ENCODE data around the gene CRIM1.
A peak's percentile ranks its signal among the peaks of the same experiment; 100 is the strongest.

CRIM1 gene

DNA sequence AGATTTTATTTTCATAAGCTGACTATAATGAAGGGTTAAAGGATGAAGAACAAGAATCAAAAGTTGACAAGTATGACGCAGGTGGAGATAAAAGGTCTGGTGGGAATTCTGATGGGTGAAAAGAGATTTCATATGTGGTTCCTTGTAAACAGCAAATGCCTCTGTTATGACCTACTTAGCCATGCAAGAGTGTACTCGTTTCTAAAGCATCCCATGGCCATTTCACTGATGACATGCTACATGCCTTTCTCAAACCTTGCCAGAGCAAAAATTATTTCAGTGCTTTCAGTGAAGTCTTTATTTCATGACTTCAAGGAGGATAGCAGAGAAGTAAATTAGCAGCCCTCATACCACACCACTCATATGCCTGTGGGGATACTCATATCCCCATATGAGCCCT is 170.6 kb downstream of the CRIM1 start:
- H3K9me3 Mint-ChIP-seq, result no peaks in the 10 kb centered on the region
- TF ChIP-seq, protein P1, sequence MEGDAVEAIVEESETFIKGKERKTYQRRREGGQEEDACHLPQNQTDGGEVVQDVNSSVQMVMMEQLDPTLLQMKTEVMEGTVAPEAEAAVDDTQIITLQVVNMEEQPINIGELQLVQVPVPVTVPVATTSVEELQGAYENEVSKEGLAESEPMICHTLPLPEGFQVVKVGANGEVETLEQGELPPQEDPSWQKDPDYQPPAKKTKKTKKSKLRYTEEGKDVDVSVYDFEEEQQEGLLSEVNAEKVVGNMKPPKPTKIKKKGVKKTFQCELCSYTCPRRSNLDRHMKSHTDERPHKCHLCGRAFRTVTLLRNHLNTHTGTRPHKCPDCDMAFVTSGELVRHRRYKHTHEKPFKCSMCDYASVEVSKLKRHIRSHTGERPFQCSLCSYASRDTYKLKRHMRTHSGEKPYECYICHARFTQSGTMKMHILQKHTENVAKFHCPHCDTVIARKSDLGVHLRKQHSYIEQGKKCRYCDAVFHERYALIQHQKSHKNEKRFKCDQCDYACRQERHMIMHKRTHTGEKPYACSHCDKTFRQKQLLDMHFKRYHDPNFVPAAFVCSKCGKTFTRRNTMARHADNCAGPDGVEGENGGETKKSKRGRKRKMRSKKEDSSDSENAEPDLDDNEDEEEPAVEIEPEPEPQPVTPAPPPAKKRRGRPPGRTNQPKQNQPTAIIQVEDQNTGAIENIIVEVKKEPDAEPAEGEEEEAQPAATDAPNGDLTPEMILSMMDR (IDR thresholded peaks at IDR 0.05; ENCODE audit: unreplicated experiment in 3 of 3), result no peak
- H3K36me3 Mint-ChIP-seq (ENCODE audit: low read depth), result peaks cover 39% of the 10 kb centered on the region
- H3K27ac Mint-ChIP-seq, result no peak overlapping the region
- no peak overlapping the region for H3K4me3 Mint-ChIP-seq
- peaks cover 15% of the 10 kb centered on the region for H3K4me1 Mint-ChIP-seq
- H3K27me3 Mint-ChIP-seq (ENCODE audit: low read depth), result no peaks in the 10 kb centered on the region

DNA sequence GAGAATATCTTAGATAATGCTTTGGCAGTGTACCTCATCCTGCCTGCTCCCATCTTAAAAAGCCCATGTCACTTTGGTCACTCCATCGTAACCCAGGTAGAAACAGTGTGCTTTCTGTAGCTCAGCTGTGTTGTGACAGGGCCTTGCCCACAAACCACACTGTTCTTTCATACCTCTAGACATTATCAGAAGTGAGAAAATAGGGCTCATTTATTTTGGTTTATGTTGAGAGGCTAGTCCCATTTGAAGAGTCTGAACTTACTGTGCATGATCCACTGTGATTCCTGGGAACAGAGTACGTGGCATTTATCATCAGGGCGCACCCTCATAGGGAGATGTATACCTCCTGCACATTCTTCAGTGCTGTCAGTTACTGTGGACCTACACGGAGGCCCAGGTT is 172.7 kb downstream of the CRIM1 start:
- no peaks in the 10 kb centered on the region for H3K9me3 Mint-ChIP-seq
- H3K27ac Mint-ChIP-seq, result no peak overlapping the region
- no peaks in the 10 kb centered on the region for H3K27me3 Mint-ChIP-seq (ENCODE audit: low read depth)
- H3K36me3 Mint-ChIP-seq (ENCODE audit: low read depth), result peaks cover 32% of the 10 kb centered on the region
- no peak overlapping the region for H3K4me3 Mint-ChIP-seq
- TF ChIP-seq, protein P1 (IDR thresholded peaks at IDR 0.05; ENCODE audit: unreplicated experiment in 3 of 3), result no peak
- H3K4me1 Mint-ChIP-seq, result peaks cover 16% of the 10 kb centered on the region

DNA sequence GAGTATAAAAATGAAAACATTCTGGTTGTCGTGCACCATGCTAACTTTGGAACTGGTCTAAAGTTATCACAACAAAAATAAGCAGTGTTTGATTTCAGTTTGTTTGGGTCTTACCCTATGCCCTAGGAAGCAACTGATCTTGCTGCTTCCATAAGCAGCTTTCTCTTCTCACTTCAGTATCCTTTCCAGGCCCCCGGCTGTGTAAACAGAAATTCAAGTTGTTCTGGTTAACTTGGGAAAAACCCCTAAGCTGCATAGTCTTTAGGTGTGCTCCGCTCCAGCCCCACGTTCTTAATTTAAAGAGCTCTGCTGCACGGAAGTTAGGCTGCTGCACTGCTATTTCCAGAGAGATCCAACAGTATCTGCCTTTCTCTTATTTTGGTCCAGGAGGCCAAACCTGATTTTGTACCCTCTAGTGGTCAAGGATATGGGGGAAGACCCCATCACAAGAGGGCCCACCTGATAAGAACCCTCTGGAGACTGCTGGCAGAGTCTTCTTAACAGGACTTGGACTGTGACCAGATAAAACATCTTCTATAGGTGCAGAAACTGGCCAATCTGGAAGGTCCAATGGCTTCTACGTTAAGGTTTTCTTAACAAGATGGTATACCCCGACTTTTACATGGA is 173.3 kb downstream of the CRIM1 start:
- TF ChIP-seq, protein P1 (IDR thresholded peaks at IDR 0.05; ENCODE audit: unreplicated experiment in 3 of 3), result no peak
- Mint-ChIP-seq H3K9me3 (no peaks in the 10 kb centered on the region), H3K4me3 (no peak overlapping the region), H3K27me3 (ENCODE audit: low read depth) (no peaks in the 10 kb centered on the region), H3K27ac (no peak overlapping the region), H3K4me1 (peaks cover 16% of the 10 kb centered on the region), H3K36me3 (ENCODE audit: low read depth) (peaks cover 26% of the 10 kb centered on the region)

DNA sequence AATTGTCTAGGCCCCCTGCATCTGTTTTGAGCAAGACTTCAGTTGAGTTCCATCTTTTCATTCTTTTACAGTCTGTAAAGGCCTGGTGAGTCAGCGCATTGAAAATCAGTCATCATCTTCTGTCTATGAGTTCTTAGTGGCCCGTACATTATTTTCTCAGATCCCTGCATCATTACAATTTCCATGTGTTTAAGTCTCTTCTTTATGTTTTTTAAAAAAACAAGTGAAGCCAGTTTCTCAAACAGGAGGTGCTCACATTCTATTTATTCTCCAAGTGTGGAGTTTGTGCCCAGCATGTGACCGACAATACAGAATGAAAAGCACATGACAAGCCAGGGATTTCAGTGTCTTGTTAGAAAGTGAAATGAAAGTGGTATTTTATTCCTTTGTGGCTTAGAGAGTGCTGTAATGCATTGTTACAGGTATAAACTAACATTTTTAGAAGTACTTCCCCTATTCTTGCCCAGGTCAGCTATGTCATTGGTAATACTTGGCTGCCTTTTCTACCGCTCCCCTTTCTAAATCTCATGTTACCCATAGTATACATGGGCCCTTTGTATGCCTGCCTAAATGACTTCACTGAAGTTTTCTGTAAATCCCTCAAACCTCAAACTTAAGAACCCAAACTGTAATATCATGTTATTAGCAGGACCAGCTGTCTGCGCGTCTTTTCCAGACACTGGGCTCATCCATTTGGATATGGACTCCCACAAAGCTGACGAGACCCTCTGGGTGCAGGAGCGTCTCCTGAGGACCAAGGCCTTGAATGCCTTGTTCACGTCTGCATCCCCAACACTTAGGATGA is 174.8 kb downstream of the CRIM1 start:
- TF ChIP-seq, protein P1 (IDR thresholded peaks at IDR 0.05; ENCODE audit: unreplicated experiment in 3 of 3), result no peak
- Mint-ChIP-seq H3K4me3 (no peak overlapping the region), H3K27me3 (ENCODE audit: low read depth) (no peaks in the 10 kb centered on the region), H3K27ac (peak overlapping the region; percentile 3 to 32 (median 17)), H3K36me3 (ENCODE audit: low read depth) (peaks cover 15% of the 10 kb centered on the region), H3K9me3 (no peaks in the 10 kb centered on the region), H3K4me1 (peaks cover 16% of the 10 kb centered on the region)

DNA sequence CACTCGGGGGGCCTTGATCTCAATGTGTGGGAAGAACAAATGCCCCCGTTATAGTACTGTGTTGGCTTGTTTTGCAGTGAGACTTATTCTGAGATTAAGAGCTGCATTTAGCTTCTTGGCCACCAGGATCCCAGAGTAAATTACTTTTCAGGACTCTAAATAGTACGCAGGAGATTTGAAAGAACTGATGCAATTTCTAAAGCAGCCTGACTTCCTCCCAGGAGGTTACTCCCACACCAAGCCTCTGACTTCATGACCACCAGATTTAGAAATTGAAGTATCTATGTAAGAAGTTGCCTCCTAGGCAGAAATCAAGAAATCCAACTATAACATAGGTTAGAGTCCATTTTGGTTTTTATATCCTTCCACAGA is 175.4 kb downstream of the CRIM1 start:
- peak overlapping the region; percentile 3 to 32 (median 17) for H3K27ac Mint-ChIP-seq
- H3K9me3 Mint-ChIP-seq, result no peaks in the 10 kb centered on the region
- H3K4me3 Mint-ChIP-seq, result no peak overlapping the region
- TF ChIP-seq, protein P1 (IDR thresholded peaks at IDR 0.05; ENCODE audit: unreplicated experiment in 3 of 3), result peak in 1 of 3 experiments; percentile 13
- peaks cover 15% of the 10 kb centered on the region for H3K36me3 Mint-ChIP-seq (ENCODE audit: low read depth)
- no peaks in the 10 kb centered on the region for H3K27me3 Mint-ChIP-seq (ENCODE audit: low read depth)
- H3K4me1 Mint-ChIP-seq, result peaks cover 16% of the 10 kb centered on the region

All from nephron (organoid).